Measurements from ENCODE around the gene PTCD2. TPM values are rescaled to one million over a fixed set of nuclear protein-coding genes. Genes with fewer than 3 reads are reported as not detected.

PTCD2 gene
- total and polyA plus RNA-seq, 2 donors (not counting 1 experiment from before 2014, with no cell fraction given), result 10.3 to 15.9 TPM

DNA sequence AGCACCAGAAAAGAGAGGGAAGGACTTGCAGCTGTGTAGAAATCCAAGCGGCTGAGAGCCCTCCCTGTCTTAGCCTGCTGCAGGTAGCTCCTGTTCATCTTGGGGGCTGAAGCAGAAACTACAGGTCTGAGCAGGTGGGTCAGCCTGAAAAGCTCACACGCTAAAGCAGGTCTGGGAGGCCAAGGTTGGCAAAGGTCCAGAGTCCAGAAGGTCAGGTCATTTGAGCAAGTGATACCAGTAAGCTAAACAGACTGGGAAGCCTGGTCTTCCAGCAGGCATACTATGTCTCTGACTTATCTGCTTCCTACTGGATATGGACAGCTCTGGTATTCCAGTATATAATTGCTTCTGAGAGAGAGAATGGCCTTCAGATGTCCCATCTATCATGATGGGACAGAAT lies 26.2 kb downstream of the PTCD2 start:
- Histone ChIP-seq H3K27me3 (ENCODE audit: control insufficient read depth, insufficient read depth, low read length) (no peaks in the 10 kb centered on the region), H2AFZ (ENCODE audit: low read length) (no peak overlapping the region), H3K4me1 (ENCODE audit: control insufficient read depth, extremely low read depth, insufficient read depth, low read length) (peaks cover 17% of the 10 kb centered on the region), H3K4me2 (ENCODE audit: extremely low read depth, insufficient read depth, low read length) (no peak overlapping the region), H3K9me3 (ENCODE audit: control insufficient read depth, insufficient read depth, low read depth, low read length) (no peaks in the 10 kb centered on the region), H3K36me3 (ENCODE audit: control insufficient read depth, insufficient read depth, low read length) (no peaks in the 10 kb centered on the region), H3K79me2 (ENCODE audit: control insufficient read depth, insufficient read depth, low read length) (no peaks in the 10 kb centered on the region), H3K9ac (ENCODE audit: insufficient read depth, low read length) (no peak overlapping the region), H3K4me3 (replicated peaks in 1 of 4; ENCODE audit: control extremely low read depth in 1 of 4, insufficient read depth in 1 of 4, low read depth in 3 of 4, low read length in 4 of 4) (no peak overlapping the region), H3K27ac (ENCODE audit: insufficient read depth, low read length) (no peak overlapping the region), H4K20me1 (ENCODE audit: control insufficient read depth, extremely low read depth, insufficient read depth, low read length) (no peaks in the 10 kb centered on the region)
- TF ChIP-seq, protein P1, sequence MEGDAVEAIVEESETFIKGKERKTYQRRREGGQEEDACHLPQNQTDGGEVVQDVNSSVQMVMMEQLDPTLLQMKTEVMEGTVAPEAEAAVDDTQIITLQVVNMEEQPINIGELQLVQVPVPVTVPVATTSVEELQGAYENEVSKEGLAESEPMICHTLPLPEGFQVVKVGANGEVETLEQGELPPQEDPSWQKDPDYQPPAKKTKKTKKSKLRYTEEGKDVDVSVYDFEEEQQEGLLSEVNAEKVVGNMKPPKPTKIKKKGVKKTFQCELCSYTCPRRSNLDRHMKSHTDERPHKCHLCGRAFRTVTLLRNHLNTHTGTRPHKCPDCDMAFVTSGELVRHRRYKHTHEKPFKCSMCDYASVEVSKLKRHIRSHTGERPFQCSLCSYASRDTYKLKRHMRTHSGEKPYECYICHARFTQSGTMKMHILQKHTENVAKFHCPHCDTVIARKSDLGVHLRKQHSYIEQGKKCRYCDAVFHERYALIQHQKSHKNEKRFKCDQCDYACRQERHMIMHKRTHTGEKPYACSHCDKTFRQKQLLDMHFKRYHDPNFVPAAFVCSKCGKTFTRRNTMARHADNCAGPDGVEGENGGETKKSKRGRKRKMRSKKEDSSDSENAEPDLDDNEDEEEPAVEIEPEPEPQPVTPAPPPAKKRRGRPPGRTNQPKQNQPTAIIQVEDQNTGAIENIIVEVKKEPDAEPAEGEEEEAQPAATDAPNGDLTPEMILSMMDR (conservative IDR thresholded peaks at IDR 0.05 in 1 of 2, IDR thresholded peaks at IDR 0.05 in 1 of 2; ENCODE audit: low read depth in 1 of 2, low read length in 2 of 2), result no peak
- TF ChIP-seq EZH2 (IDR thresholded peaks at IDR 0.05; ENCODE audit: low read length, missing control alignments), result no peak
- no peak for DNase-seq (ENCODE audit: low read depth in 2 of 2)

DNA sequence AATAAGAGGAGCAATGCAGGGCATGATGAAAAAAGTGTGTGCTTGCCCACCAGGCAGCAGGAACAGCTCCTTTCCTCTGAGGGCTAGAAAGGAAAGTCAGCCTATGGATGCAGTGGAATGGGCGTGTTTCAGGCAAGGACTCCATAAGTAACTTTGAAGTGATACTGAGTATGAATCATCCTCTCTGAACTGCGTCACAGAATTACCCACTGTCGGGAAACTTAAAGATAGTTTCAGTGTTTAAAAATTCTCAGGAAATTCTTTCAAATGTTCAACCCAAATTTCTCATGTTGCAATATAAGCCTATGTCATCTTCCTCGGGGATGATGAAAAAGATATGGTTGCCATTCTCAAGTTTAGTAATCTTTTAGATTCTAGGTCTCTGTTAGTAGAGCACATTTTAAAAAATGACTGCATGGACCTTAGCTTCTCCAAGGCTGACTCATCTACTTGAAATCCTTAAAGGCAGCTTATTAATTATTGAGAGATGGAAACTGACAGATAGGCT lies 27.7 kb downstream of the PTCD2 start:
- Histone ChIP-seq H3K79me2 (ENCODE audit: control insufficient read depth, insufficient read depth, low read length) (no peaks in the 10 kb centered on the region), H3K36me3 (ENCODE audit: control insufficient read depth, insufficient read depth, low read length) (no peaks in the 10 kb centered on the region), H3K4me2 (ENCODE audit: extremely low read depth, insufficient read depth, low read length) (peak overlapping the region; percentile 79), H3K4me3 (replicated peaks in 1 of 4; ENCODE audit: control extremely low read depth in 1 of 4, insufficient read depth in 1 of 4, low read depth in 3 of 4, low read length in 4 of 4) (no peak overlapping the region), H3K27ac (ENCODE audit: insufficient read depth, low read length) (peak overlapping the region; percentile 97), H3K9me3 (ENCODE audit: control insufficient read depth, insufficient read depth, low read depth, low read length) (no peaks in the 10 kb centered on the region), H3K9ac (ENCODE audit: insufficient read depth, low read length) (no peak overlapping the region), H4K20me1 (ENCODE audit: control insufficient read depth, extremely low read depth, insufficient read depth, low read length) (no peaks in the 10 kb centered on the region), H3K4me1 (ENCODE audit: control insufficient read depth, extremely low read depth, insufficient read depth, low read length) (peaks cover 17% of the 10 kb centered on the region), H3K27me3 (ENCODE audit: control insufficient read depth, insufficient read depth, low read length) (no peaks in the 10 kb centered on the region), H2AFZ (ENCODE audit: low read length) (peak overlapping the region; percentile 61)
- DNase-seq (ENCODE audit: low read depth in 2 of 2), result peak; percentile 95 to 98
- no peak for TF ChIP-seq EZH2 (IDR thresholded peaks at IDR 0.05; ENCODE audit: low read length, missing control alignments)
- TF ChIP-seq, protein P1 (conservative IDR thresholded peaks at IDR 0.05 in 1 of 2, IDR thresholded peaks at IDR 0.05 in 1 of 2; ENCODE audit: low read depth in 1 of 2, low read length in 2 of 2), result no peak

DNA sequence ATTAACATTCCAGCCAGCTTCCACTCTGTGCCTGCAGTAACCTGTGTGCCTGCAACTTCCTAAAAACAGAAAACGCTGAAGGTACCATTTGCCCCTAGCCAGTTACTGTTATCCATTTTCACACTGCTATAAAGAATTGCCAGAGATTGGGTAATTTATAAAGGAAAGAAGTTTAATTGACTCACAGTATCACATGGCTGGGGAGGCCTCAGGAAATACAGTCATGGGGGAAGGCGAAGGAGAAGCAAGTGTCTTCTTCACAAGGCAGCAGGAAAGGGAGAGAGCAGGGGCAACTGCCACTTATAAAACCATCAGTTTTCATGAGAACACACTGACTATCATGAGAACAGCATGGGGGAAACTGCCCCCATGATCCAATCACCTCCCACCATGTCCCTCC lies 31.2 kb downstream of the PTCD2 start:
- DNase-seq (ENCODE audit: low read depth in 2 of 2), result no peak
- Histone ChIP-seq H2AFZ (ENCODE audit: low read length) (no peak overlapping the region), H3K27ac (ENCODE audit: insufficient read depth, low read length) (no peak overlapping the region), H4K20me1 (ENCODE audit: control insufficient read depth, extremely low read depth, insufficient read depth, low read length) (no peaks in the 10 kb centered on the region), H3K36me3 (ENCODE audit: control insufficient read depth, insufficient read depth, low read length) (no peaks in the 10 kb centered on the region), H3K9me3 (ENCODE audit: control insufficient read depth, insufficient read depth, low read depth, low read length) (no peaks in the 10 kb centered on the region), H3K9ac (ENCODE audit: insufficient read depth, low read length) (no peak overlapping the region), H3K4me3 (replicated peaks in 1 of 4; ENCODE audit: control extremely low read depth in 1 of 4, insufficient read depth in 1 of 4, low read depth in 3 of 4, low read length in 4 of 4) (no peak overlapping the region), H3K79me2 (ENCODE audit: control insufficient read depth, insufficient read depth, low read length) (no peaks in the 10 kb centered on the region), H3K4me2 (ENCODE audit: extremely low read depth, insufficient read depth, low read length) (no peak overlapping the region), H3K4me1 (ENCODE audit: control insufficient read depth, extremely low read depth, insufficient read depth, low read length) (peaks cover 18% of the 10 kb centered on the region), H3K27me3 (ENCODE audit: control insufficient read depth, insufficient read depth, low read length) (no peaks in the 10 kb centered on the region)
- no peak for TF ChIP-seq EZH2 (IDR thresholded peaks at IDR 0.05; ENCODE audit: low read length, missing control alignments)
- TF ChIP-seq, protein P1 (conservative IDR thresholded peaks at IDR 0.05 in 1 of 2, IDR thresholded peaks at IDR 0.05 in 1 of 2; ENCODE audit: low read depth in 1 of 2, low read length in 2 of 2), result no peak
